Panc1 (cell line): Measurements from ENCODE around the gene RADIL. TPM values are rescaled to one million over a fixed set of nuclear protein-coding genes. Genes with fewer than 3 reads are reported as not detected.

Experiments used
- ATAC-seq: fragments of 200-7000 bp; cut with Tn5 transposase; 2 replicates; pipeline ENCODE4 v1.9.1; 2020; ENCODE audit warnings: mild to moderate bottlenecking, moderate library complexity
- BruUV-seq: library from RNA; stranded (reverse); fragments of 400-500 nt; replicated peaks from 2 replicates; lab custom pipeline; 2021; lab: Mats Ljungman, UMichigan
- CTCF ChIA-PET: fragments of 300-600 bp; sonication (Branson Sonifier 250); formaldehyde crosslinking; loops from one replicate; lab custom pipeline; 2022; ENCODE audit warnings: antibody characterized with exemption; lab: Charles Lee
- POLR2A ChIA-PET: fragments of 300-600 bp; sonication (Branson Sonifier 250); formaldehyde crosslinking; loops from one replicate; lab custom pipeline; 2022; ENCODE audit warnings: antibody characterized with exemption; lab: Charles Lee
- DNase-seq: peaks from one replicate; pipeline ENCODE4 v3.0.0-alpha.2; 2010; ENCODE audit warnings: low read depth, low spot score
- H3K27ac ChIP-seq: 2 replicates; pipeline ENCODE4 v1.5.1; 2011; ENCODE audit warnings: mild to moderate bottlenecking, low read length, inconsistent platforms
- H3K27me3 ChIP-seq: fragments of 200-500 bp; sonication (Bioruptor generic); 2 replicates; pipeline ENCODE4 v1.6.0; 2014; ENCODE audit warnings: low read length, inconsistent platforms; ENCODE audit not compliant: control insufficient read depth, insufficient read depth
- H3K36me3 ChIP-seq: fragments of 200-500 bp; sonication (Bioruptor generic); 2 replicates; pipeline ENCODE4 v1.5.1; 2014; ENCODE audit warnings: inconsistent platforms, mild to moderate bottlenecking, low read length, moderate library complexity; ENCODE audit not compliant: control insufficient read depth, insufficient read depth
- H3K4me1 ChIP-seq: 2 replicates; pipeline ENCODE4 v1.5.1; 2011; ENCODE audit warnings: inconsistent platforms, mild to moderate bottlenecking, low read length, moderate library complexity; ENCODE audit not compliant: control insufficient read depth, insufficient read depth
- H3K4me3 ChIP-seq, 2 experiments: 2 replicates each; pipeline ENCODE4 v1.5.1; 2011 to 2012; ENCODE audit warnings: low read depth in 2 of 2, low read length in 2 of 2, mild to moderate bottlenecking in 2 of 2, inconsistent platforms in 1 of 2, moderate library complexity in 1 of 2
- H3K9me3 ChIP-seq: fragments of 200-500 bp; sonication (Bioruptor generic); 2 replicates; pipeline ENCODE4 v1.5.1; 2014; ENCODE audit warnings: low read depth, mild to moderate bottlenecking, inconsistent platforms, low read length, moderate library complexity; ENCODE audit not compliant: control insufficient read depth, insufficient read depth
- POLR2AphosphoS5 ChIP-seq: IDR thresholded peaks from 2 replicates; pipeline ENCODE4 v1.6.1; 2012; ENCODE audit warnings: mild to moderate bottlenecking, low read depth, low read length, moderate library complexity
- SIN3A ChIP-seq: IDR thresholded peaks from 2 replicates; pipeline ENCODE4 v1.6.1; 2012; ENCODE audit warnings: low read depth, mild to moderate bottlenecking, low read length, moderate library complexity, borderline replicate concordance; ENCODE audit not compliant: insufficient read depth
- TCF7L2 ChIP-seq: IDR thresholded peaks from 2 replicates; pipeline ENCODE4 v1.6.1; 2011; ENCODE audit warnings: mild to moderate bottlenecking, low read depth, low read length, inconsistent platforms
- in situ Hi-C: cut with HindIII; loops from 2 replicates; pipeline ENCODE4 v1.10.0; 2016; ENCODE audit warnings: low sequenced_read_pairs, low pct_unique_long_range_greater_than_20kb
- intact Hi-C: fragments of 100-400 bp; cut with micrococcal nuclease; formaldehyde crosslinking; loops from one replicate; pipeline ENCODE4 v1.10.0; 2022; ENCODE audit not compliant: unreplicated experiment
- total RNA-seq: library from RNA; stranded (reverse); gene quantifications from one replicate; pipeline ENCODE4 v1.2.1, GENCODE V29; 2021; ENCODE audit not compliant: unreplicated experiment
- TF ChIP-seq, protein P1 (sequence below), 2 experiments: IDR thresholded peaks; 2 replicates each; pipeline ENCODE4 v1.6.1; 2011 to 2012; ENCODE audit warnings: low read depth in 2 of 2, control low read depth in 1 of 2, low read length in 1 of 2, mild to moderate bottlenecking in 1 of 2, moderate library complexity in 1 of 2; ENCODE audit not compliant: insufficient read depth in 1 of 2
- TF ChIP-seq, protein P2 (sequence below): fragments of 450-650 bp; IDR thresholded peaks from 2 replicates; pipeline ENCODE4 v1.5.1; 2017; ENCODE audit warnings: mild to moderate bottlenecking

Gene RADIL
- total RNA-seq, 1 experiment from 2014 or later = 1.3 TPM

DNA sequence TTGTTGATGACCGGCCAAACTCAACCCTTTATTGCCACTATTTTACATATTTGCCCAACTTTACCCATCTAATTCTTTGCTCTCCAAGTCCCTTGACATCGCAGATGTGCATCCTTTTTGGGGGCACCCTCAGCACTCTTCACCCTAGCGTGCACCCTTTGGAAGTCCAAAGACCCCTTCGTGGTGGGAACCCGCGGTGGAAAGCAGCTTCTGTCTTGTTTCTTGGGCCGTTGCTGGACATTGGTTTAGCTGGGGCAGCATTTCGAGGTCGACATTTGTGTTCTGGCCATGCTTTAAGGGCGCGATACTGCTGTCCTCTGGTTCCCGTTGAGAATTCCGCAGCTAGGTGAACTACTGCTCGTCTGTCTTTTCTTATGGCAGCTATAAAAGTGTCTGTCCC is 21.4 kb downstream of the RADIL start:
- DNase-seq (no peak), ATAC-seq (no peak)
- intact Hi-C loops (no loop called here), in situ Hi-C loops (no loop called here)
- no peaks in the 10 kb centered on the region for H3K36me3 ChIP-seq
- no peak overlapping the region for H3K4me3 ChIP-seq
- H3K9me3 ChIP-seq = no peaks in the 10 kb centered on the region
- peaks cover 53% of the 10 kb centered on the region for H3K27me3 ChIP-seq
- TF ChIP-seq, protein P1, sequence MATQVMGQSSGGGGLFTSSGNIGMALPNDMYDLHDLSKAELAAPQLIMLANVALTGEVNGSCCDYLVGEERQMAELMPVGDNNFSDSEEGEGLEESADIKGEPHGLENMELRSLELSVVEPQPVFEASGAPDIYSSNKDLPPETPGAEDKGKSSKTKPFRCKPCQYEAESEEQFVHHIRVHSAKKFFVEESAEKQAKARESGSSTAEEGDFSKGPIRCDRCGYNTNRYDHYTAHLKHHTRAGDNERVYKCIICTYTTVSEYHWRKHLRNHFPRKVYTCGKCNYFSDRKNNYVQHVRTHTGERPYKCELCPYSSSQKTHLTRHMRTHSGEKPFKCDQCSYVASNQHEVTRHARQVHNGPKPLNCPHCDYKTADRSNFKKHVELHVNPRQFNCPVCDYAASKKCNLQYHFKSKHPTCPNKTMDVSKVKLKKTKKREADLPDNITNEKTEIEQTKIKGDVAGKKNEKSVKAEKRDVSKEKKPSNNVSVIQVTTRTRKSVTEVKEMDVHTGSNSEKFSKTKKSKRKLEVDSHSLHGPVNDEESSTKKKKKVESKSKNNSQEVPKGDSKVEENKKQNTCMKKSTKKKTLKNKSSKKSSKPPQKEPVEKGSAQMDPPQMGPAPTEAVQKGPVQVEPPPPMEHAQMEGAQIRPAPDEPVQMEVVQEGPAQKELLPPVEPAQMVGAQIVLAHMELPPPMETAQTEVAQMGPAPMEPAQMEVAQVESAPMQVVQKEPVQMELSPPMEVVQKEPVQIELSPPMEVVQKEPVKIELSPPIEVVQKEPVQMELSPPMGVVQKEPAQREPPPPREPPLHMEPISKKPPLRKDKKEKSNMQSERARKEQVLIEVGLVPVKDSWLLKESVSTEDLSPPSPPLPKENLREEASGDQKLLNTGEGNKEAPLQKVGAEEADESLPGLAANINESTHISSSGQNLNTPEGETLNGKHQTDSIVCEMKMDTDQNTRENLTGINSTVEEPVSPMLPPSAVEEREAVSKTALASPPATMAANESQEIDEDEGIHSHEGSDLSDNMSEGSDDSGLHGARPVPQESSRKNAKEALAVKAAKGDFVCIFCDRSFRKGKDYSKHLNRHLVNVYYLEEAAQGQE (IDR thresholded peaks at IDR 0.05; ENCODE audit: insufficient read depth in 1 of 2, low read depth in 2 of 2, low read length in 1 of 2) = no peak
- TF ChIP-seq POLR2AphosphoS5 (no peak), TCF7L2 (no peak), SIN3A (no peak)
- TF ChIP-seq, protein P2, sequence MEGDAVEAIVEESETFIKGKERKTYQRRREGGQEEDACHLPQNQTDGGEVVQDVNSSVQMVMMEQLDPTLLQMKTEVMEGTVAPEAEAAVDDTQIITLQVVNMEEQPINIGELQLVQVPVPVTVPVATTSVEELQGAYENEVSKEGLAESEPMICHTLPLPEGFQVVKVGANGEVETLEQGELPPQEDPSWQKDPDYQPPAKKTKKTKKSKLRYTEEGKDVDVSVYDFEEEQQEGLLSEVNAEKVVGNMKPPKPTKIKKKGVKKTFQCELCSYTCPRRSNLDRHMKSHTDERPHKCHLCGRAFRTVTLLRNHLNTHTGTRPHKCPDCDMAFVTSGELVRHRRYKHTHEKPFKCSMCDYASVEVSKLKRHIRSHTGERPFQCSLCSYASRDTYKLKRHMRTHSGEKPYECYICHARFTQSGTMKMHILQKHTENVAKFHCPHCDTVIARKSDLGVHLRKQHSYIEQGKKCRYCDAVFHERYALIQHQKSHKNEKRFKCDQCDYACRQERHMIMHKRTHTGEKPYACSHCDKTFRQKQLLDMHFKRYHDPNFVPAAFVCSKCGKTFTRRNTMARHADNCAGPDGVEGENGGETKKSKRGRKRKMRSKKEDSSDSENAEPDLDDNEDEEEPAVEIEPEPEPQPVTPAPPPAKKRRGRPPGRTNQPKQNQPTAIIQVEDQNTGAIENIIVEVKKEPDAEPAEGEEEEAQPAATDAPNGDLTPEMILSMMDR = no peak
- POLR2A ChIA-PET = no interaction called here
- CTCF ChIA-PET = no interaction called here
- no TSS peak for BruUV-seq
- H3K27ac ChIP-seq = no peak overlapping the region
- 0 out of 2 replicates have a peak, but pooled peaks cover 3% of the 10 kb centered on the region for H3K4me1 ChIP-seq

DNA sequence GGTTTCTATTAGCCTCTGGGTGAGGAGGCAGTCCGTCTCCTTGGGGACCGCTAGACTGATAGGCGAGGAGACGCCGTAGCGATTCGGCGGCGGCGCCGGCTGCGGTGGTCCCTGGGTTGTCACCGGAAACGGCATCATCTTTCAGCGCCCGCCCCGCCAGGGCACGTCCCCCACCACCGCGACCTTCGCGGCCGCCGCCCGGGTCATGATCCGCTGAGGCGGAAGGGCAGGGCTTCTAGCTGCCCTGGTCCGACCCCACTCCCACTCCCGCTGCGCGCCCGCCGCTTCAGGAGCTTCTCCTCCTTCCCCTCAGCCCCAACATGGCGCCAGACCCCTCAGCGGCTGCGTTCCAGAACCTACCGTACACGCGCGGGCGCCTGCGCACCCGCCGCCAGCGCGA is 21.8 kb downstream of the RADIL start, which contains the start of gene PAPOLB:
Gene PAPOLB (minus strand): TSS at position 358 of the 400 bp plus-strand sequence. CDS start 220 bp downstream, at position 138.
- Histone ChIP-seq H3K4me1 (0 out of 2 replicates have a peak, but pooled peaks cover 3% of the 10 kb centered on the region), H3K27me3 (peaks cover 53% of the 10 kb centered on the region), H3K27ac (no peak within 1 kb of the TSS), H3K9me3 (no peaks in the 10 kb centered on the region), H3K4me3 (no peak within 1 kb of the TSS), H3K36me3 (no peaks in the 10 kb centered on the region)
- TF ChIP-seq SIN3A = no peak
- TF ChIP-seq, protein P2 = no peak
- TF ChIP-seq, protein P1 (IDR thresholded peaks at IDR 0.05; ENCODE audit: insufficient read depth in 1 of 2, low read depth in 2 of 2, low read length in 1 of 2) = no peak
- no peak for TF ChIP-seq TCF7L2
- no peak for TF ChIP-seq POLR2AphosphoS5
- in situ Hi-C loops = no loop called here
- no peak for DNase-seq
- ChIA-PET CTCF (no interaction called here), POLR2A (no interaction called here)
- ATAC-seq = no peak
- intact Hi-C loops = no loop called here
- no TSS peak for BruUV-seq
